GM19455 (cell line): ENCODE measurements around the gene BCDIN3D.
"Not testable (repeated sequence)": the region's sequence is repeated elsewhere in the genome, so short reads cannot be mapped to it uniquely, and the experiment has no call there.

ENCODE experiments used
- ATAC-seq: cut with Tn5 transposase; IDR thresholded peaks from one replicate; pipeline ENCODE4 v1.9.1; 2021; ENCODE audit not compliant: unreplicated experiment

BCDIN3D gene

DNA sequence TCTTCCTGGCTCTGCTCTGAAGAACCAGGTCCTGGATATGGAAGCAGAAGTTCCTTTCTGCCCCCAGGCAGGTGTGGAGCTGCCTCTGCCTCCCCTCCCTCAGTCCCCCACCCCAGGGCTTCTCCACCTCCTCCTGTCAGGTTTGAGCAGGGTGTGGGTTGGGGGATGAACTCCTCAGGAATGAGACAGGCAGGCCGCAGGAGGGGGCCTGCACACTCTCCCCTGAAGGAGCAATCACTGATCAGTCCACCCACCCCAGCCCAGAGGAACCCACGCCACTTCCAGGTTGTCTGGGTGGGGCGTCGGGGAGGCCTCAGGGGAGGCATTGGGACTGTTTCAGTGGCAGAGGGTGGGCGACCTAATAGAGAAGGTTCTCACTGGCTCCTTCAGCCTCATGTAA is 34.2 kb upstream of the BCDIN3D start:
- ATAC-seq: no peak

DNA sequence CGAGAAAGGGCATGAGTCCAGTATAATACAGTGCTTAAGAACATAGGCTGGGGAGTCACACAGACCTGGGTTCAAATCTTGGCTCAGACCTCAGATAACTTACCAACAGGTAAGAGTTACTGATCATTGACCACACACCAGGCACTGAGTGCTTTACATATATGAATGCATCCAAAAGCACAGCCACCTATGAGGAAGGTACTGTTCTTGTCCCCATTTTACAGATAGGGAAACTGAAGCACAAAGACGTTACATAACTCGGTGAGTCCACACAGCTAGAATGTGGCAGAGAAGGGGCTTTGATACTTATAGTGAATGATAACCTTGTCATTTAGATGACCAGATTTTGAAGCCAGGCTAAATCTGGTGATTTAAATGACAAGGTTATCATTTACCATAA is 33.2 kb upstream of the BCDIN3D start:
- no peak for ATAC-seq

GRCh38 chr12:49875115-49875720 is 32.3 kb upstream of the BCDIN3D start:
- ATAC-seq: no peak

DNA sequence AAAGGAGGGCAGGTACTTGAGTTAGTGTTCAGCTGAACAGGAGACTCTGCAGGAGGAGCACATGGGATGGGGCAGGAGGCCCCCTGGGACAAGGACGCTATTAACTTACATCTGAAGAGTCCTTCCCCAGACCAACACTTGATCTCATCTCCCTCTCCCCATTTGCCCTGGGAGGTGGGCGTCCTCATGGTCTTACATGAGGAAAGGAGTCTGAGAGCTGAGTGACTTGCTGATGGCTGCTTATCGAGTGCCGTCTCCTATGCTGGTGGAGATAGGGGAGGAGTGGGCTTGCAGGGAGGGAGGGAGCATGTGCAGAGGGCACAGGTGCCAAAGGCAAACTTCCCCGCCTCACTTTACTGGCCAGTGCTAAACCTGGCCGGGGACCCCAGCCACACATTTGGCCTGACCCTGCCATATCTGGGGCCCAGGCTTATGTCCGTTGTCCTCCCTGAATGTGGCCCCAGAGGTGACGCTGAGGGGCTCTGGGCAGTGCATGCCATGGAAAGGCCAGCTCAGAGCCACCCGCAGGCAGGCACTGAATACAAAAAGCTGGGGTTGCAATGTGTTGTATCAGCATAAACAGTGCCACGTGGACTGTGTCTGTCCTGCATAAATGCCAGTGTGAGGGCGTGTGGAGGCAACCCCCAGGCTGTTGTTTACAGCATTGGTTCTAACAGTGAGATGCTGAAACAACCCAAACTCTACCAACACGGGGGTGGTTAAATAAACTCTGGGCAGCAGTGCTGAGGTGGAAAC is 31.4 kb upstream of the BCDIN3D start:
- ATAC-seq: no peak

DNA sequence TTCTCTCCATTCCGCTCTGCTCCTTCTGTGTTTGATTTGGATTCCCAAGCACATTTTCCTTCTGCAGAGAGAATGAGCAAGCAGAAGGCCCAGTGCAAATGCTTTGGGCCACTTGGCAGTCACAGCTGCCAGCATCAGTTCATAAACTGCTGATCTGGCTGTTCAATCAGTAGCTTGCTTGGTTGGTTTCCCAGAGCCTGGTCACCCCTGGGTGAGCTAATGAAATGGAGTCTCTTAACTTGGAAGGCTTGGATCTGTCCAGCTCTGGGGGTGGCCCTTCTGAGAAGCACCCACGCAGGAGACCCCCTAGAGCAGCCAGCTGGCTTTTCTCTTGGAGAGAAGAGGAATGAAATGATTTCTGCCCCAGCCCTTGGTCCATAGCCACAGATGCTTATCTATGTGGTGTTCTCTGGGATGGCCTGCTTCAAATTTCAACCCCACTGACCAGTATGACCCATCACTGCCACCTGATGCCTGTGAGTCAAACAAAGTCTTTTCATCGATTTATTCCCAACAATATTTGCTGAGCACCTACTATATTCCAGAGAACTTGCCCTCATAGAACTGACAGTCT is 30.5 kb upstream of the BCDIN3D start:
- no peak for ATAC-seq

- ATAC-seq: no peak
Measured at GRCh38 chr12:49872781-49873181, 29.9 kb upstream of the BCDIN3D start.

DNA sequence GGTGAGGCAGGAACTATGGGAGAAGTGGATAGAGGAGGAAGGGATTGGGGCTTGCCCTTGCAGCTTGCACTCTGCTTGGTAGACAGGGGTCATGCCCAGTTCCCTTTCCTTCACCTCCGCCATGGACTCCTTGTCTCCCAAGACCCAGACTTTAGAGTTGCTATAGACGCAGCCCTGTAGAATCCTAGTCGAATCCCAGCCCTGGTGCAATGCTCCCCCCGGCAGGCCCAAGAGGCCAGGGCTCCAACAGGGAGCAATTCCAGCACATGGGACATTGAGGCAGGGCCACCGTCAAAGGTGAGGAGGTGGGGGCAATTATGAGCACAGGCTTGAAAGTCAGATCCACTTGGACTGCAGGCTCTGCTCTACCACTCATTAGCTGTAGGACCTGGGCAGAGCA is 29.5 kb upstream of the BCDIN3D start:
- no peak for ATAC-seq

- not testable (repeated sequence) for ATAC-seq
Measured at GRCh38 chr12:49871811-49872251, 28.9 kb upstream of the BCDIN3D start.

GRCh38 chr12:49871263-49871561 is 28.3 kb upstream of the BCDIN3D start:
- ATAC-seq: no peak

GRCh38 chr12:49870501-49871262 is 27.8 kb upstream of the BCDIN3D start:
- no peak for ATAC-seq

DNA sequence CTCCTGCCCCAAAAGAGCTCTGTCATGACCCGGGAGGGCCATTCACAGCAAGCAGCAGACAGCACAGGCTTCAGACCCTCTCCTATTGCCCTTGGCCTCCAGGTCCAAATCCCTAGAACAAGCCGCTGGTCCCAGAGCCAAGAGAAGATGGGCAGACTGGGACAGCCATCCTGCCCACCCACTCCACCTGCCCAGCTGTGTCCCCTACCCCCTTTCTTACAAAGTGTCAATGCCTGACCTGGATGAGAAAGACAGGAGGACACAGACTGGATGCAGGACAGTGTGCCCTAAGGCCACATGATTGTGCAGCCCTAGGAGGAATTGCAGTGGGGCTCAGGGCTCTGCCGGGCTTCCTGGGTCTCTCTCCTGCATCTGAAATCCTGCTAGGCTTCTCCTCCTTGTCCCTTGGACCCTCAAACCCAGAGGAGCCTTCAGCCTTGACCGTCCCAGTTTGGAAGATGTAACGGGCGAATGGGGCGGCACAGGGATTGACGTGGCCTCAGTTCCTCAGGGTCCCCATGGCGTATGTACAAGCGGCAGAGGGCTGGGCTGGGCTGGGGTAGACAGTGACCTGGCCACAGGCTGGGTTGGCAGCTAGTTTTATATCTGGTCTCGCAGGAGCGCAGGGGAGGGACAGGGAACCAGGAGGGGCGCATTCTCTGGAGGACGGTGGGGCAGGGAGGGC is 27.1 kb upstream of the BCDIN3D start:
- no peak for ATAC-seq

DNA sequence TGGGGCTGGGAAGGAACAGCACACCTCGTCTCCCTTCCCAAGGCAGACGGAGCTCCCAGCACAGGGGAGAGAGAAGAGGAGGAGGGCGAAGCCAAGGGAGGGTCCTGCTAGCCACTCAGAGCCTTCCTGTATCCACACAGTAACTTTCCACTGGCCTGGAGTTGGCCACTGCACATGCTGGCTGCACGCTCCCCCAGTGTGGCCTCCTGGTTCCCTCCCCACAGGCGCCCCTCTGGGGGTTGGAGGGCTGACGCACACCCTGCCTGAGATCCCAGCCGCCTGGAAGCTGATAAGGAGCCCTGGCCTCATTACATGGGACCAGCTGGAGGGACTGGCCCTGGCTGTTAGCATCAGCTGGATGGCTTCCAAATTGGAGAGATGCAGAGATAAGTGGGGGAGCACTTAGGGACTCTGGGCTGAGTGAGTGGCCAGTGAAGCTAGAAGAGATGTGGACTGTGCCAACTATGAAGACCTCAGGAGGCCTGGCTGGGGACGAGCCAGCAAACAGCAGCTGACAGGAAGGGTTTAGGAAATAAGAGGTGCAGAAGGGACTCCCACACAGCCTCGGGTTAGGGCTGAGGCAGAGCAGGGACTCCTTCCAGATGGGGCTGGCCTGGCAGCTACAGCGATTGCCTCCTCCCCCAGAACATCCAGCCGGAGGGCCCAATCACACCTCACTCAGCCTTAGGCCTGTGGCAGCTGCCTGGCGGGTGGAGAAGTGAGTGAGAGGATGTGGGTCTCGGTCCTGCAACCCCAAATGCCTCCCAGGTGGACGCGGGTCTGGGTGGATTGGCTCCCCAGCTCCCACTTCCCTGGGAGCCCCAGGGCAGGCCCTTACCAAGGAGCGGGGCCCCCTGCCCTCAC is 26.3 kb upstream of the BCDIN3D start:
- no peak for ATAC-seq

DNA sequence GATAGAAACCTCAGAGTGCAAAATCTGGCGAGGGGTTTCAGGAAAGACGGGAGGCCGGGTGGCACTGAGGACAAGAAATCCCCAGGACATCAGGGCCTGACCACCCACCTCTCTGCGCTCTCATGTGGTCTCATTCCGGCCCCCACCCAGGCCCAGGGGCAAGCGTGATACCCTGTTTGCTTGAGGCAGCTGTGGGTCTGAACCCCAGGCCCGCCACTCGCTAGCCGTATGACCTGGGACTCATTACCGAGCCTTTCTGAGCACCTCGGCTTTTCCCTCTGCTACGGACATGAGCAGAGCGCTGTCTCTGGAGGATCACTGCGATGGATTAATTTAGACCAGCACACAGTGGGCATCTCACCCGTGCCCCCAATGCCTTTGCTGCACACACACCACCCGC is 25.5 kb upstream of the BCDIN3D start:
- no peak for ATAC-seq

DNA sequence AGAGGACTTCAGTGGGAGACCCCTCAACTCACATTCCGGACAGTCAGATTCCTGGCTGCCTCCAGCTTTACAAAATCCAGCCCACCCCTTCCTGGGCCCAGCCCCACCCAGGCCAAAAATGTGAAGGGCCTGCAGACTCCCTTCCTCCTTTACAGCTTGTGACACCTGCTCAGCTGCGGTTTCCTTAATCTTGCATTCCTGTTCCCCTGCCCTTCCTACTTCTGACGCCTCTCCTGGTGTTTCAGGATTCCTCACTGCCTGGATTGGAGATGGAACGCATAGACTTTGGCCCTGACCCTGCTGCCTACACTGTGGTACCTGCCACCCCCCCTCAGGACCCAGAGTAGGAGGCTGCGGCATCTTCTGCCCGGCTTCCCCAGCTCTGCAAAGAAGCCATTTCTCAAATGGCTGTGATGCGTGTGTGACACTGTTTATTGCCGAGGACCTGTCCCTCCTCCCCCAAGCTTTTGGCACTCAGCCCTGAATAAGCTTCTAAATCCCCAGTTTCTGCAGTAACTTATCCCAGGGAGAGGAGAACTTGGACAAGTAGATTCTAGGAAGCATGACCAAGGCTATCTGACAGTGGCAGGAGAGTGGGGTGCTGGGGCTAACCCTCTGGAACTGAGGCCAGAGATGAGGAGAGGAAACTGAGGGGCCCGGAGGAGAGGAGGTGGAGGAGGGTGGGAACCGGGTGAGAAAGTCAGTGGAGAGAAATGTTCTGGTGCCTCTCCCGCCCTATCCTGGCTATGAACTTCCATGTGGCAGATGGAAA is 24.9 kb upstream of the BCDIN3D start:
- no peak for ATAC-seq

- ATAC-seq: no peak
Measured at GRCh38 chr12:49866859-49867569, 24.1 kb upstream of the BCDIN3D start.

- no peak for ATAC-seq
Measured at GRCh38 chr12:49865782-49866135, 22.9 kb upstream of the BCDIN3D start.

DNA sequence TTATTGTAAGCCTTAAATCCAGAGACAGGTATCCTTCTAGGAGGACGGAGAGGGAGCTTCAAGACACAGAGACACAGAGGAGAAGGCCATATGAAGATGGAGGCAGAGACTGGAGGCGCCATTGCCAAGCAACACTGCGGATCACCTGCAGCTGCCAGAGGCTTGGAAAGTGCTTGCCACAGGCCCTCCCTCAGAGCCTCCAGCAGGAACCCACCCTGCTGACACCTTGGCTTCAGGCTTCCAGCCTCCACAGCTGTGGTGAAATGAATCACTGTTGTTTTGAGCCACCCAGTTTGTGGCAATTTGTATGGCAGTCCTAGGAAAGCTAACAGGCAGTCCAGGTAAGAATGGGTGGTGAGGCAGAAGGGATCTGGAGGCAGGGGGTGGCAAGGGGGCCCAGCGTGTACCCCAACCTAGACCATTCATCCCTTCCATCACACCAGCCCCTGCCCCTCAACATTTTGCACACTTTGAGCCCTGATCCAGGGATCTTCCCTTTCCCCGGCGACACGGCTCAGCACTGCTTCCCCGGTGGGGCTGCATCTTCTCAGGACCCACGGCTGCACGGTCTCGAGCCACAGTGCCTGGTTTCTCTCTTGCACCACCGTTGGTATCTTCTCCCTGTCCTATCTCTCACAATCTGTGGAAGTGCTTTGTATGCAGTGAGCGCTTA is 22.3 kb upstream of the BCDIN3D start:
- no peak for ATAC-seq

DNA sequence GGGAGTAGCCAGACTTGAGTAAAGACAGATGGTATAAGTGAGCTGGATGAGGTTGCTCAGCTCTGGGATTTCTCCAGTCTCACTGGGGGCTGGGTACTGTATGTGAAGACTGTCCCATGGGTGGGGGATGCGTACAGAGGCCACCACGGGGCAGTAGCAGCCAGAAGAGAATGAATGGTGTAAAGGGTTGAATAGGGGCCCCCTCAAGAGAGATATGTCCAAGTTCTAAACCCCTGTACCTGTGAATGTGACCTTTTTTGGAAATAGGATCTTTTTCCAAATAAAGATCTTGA is 21.8 kb upstream of the BCDIN3D start:
- no peak for ATAC-seq
